Renal cortex interstitium (tissue), 11 donors: ENCODE measurements around the gene INPP4A. TPM values are rescaled to one million over a fixed set of nuclear protein-coding genes. Genes with fewer than 3 reads are reported as not detected.

Experiments used
- DNase-seq, 11 donors: peaks; one replicate each; pipeline ENCODE4 v3.0.0-alpha.2; 2013; ENCODE audit warnings: low read depth in 9 of 11, low spot score in 4 of 11; ENCODE audit errors: extremely low read depth in 1 of 11
- polyA plus RNA-seq, 3 donors: library from polyadenylated mRNA; unstranded; fragments of 120-200 nt; gene quantifications; one replicate each; pipeline ENCODE4 v1.2.1, GENCODE V29; 2013; ENCODE audit not compliant: insufficient read length in 3 of 3

INPP4A gene
- polyA plus RNA-seq, 3 donors = 19.2 to 23.1 (median 21.5) TPM

- DNase-seq = no peak
Measured at GRCh38 chr2:98470851-98471255, 26.2 kb downstream of the INPP4A start.

DNA sequence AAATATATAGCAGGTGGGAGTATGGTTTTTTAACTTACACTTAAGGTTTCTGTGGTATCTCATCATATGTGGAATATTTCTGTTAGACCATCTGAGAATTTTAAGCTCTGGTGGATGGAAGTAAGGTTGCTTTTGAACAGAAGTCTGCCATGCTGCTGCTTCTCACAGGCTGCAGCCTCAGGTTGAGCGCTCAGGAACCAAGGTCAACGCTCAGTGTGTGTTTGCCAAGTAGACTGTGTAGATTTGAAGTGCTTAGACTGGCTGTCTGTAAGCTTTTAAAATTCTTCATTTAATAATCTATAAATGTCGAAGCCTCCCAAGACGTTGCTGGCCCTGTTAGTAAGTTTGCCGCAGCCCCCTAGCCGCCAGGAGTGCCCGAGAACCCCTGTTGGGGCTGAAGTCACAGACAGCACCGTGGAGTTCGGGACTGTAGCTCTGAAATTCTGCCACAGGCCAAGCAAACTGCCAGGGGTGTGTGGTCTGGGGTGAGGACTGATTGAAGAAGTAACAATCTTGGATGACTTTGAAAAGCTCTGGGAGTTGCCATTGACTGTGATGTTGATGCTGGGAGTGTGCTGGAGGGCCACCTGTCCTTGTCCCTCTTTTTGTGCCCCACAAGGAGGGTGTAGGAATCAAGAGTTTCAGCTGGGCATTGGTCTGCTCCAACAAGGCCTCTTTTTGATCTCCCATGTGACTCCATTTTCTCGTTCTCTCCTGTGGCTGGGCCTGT lies 26.9 kb downstream of the INPP4A start:
- DNase-seq = no peak

DNA sequence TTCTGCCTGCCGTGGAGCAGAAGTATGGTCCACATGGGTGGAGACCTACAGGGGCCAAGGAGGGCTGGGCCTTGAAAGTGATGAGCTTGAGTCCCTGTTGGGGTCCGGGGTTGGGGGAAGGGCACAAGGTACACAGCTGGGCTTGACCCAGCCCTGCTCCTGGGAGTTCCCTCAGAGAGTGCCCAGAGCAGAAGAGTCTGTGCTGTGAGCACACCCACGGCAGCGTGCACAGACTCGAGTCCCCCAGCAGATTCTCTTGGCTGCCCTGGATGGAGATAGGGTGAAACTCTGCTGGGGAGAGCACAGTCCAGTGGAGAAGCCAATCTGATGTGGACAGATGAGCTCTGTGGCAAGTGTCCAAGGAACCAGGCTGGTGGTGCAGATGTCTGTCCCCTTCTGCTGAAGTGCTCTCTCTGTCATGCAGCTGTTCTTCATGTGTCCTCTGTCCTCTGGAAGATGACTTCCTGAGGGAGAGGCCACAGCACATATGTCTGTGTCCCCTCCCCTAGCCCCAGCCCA lies 27.5 kb downstream of the INPP4A start:
- no peak for DNase-seq

GRCh38 chr2:98472961-98473746 lies 28.5 kb downstream of the INPP4A start:
- no peak for DNase-seq

DNA sequence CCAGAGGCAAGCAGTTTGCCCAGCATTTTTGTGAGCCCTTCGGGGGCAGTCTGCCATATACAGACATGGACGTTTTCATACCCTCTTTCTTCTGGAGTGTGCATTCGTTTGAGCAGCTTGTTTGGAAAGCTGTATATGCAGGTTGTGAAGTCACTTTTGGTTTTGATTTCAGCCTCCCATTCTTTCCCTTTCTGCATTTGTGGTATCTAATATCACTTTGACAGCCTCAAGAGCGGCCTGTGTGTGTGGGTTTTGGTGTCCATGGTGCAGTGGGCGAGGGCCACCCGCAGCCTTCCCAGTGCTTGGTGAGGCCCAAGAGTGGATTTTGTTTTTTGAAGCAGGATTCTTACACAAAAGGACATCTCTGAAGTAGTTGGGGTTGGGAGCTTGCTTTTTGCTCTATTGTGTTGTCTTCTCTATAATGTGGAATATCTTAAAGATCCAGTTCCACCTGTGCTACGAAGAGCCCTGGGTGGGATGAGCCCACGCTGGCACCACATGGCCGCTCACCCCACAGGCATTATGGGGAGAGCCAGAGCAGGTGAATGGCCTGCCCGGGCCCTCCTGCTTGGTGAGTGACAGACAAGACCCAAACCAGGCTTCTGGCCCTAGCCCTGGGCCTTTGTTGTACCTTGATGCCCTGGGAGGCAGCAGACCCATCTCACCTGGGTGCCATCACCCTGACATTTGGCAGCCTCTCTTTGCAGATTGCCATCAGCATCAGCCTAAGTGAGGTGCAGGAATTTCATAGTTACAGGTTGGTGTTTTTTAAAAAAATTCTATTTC lies 29.5 kb downstream of the INPP4A start:
- no peak for DNase-seq

GRCh38 chr2:98474979-98475632 lies 30.4 kb downstream of the INPP4A start:
- DNase-seq = no peak

DNA sequence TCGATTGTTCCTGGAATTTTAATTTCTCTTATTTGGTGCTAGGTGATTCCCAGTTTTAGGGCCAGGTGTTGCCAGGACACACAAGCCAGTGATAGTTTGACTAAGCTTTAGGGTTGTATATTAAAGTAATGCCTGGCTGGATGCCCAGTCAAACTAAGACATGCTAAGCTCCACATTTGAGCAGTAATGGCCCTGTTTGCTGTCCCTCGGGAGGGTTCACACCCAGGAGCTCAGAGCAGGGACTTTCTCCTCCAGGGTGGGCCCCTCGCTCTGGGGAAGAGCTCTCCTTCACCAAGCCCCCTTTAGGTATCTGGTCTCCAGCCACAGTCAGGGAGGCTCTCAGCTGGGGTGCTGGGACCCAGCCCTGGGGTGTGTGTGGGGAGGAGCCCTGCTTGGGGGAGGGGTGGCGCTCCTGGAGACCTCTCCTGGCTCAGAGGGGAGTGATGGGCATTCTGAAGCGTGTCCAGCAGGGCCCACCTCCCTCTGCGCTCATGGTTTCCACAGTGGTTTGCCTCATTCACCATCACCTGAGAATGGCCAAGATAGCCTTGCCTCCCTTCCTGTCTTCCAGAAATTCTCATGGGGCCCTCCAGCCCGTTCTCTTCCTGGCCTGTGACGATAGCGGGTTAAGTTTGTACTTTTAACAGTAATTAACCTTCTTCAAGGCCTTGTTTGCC lies 31.7 kb downstream of the INPP4A start:
- DNase-seq = no peak

DNA sequence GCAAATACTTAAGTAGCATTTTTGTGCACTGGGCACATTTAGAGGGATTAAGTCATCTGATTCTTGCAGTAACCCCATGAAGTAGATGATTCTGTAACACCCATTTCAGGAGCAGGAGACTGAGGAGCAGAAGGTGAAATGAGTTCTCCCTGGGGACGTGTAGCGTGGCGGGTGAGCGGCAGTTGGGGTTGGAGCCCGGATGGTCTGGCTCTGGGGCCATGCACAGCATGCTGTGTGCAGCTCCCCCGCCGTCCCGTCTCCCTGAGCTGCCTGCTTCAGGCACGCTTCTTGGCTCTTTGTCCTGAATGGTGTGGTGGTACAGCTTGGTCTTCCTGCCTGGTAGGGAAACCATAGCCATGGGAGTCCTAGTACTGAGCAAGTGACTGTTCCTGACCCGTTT lies 32.4 kb downstream of the INPP4A start:
- DNase-seq = no peak

GRCh38 chr2:98477506-98477905 lies 32.8 kb downstream of the INPP4A start:
- DNase-seq = no peak

DNA sequence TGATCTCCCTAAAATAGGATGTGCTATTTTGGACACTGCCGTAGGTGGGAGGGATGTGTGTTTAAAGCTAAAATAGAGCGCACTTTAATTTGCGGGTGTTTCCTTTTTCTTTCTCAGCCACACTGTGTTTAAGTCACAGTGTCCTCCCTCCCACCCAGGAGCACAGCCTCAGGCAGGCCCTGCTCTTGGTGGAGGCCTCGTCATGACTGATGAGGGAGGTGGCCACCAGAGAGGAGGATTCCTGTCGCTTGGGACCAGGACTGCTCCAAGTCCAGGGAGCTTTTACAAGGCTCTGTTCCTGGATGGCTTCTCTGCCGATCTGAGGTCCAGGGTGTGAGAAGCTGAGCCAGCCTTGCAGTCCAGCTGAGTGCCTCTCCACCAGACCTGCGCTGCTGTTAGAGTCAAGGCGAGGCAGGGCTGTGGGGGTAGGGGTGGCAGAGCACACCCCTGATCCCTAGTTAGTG lies 33.5 kb downstream of the INPP4A start:
- DNase-seq = no peak

DNA sequence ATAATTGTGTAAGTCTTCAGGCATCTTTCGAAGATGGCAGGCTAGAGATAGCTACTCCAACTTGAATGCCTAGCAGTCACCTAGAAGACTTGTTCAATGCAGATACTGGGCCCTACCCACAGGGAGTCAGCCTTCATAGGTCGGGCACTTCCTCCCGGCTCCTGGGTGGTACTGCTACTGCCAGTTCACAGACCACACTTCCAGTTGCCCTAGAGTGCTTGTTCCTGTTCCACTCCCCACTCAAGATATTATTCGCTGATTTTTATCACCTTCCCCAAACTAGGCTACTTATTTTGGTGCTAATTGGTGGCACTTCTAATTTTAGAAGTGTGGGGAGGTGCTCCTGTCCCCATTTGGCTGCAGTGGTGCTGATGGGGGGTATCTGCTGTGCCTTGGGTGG lies 34.2 kb downstream of the INPP4A start:
- no peak for DNase-seq

DNA sequence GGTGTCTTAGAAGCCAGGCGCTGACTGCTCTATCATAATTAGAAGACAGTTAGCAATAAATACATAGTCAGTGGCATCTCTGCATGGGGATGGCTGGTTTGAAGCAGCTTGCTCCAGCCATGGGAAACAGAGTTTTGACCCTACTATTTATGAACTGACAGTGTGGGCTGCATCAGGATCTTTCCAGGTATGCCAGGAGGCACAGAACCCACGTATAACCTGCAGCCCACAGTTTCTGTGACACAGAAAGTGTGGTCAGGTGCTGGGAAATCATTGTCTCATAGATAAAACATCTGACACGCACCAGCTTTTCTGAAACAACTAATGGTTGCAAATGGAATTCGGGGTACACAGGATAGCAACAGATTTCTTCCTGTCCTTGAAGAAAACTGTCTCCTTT lies 34.7 kb downstream of the INPP4A start:
- DNase-seq = no peak

GRCh38 chr2:98479959-98480524 lies 35.4 kb downstream of the INPP4A start:
- DNase-seq = no peak

- no peak for DNase-seq
Measured at GRCh38 chr2:98480598-98480997, 35.9 kb downstream of the INPP4A start.

DNA sequence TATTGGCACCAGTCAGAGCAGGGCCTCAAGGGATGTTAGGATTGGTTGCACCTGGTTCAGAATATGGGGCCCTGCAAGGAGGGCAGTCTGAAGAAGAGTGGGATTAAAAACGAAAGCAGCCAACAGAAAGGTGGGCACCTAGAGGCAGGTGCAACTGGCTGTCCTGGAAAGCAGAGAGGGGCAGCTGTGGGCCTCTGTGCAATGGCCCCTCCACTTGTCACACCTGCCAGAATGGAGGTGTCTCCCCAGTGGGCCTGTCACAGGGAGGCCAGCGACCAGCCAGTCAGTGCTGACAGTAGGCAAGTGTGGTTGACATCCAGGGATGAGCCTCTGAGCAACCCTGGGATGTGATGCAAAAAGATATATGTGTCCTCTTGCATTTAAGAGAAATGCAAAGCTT lies 37.7 kb downstream of the INPP4A start:
- no peak for DNase-seq

DNA sequence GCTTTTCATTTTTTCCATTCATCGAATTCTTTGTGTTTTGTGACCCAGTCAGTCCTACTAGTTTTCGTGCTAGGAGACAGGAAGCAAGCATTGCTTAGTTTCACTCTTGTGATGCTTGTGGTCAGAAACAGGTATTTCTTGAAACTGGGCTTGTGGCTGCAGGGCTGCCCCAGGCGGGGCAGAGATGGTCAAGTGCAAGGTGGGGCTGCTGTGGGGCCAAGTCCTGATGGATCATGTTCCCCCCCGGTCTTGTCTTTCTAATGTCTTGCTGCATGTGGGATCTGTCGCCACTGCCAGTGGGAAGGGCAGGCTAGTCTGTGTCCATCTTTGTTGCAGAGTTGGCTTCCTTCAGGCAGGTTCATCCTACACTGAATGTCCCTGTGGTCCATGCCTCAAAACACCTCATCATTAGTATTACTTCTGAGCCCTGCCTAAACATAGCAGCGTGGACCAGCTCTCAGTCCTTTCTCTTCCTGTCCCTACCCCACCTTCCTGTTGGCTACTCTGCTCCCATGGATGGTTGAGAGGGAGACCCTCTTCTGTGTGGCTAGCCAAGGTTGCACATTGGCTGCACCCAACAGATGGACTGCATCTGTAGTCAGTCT lies 38.7 kb downstream of the INPP4A start:
- no peak for DNase-seq

DNA sequence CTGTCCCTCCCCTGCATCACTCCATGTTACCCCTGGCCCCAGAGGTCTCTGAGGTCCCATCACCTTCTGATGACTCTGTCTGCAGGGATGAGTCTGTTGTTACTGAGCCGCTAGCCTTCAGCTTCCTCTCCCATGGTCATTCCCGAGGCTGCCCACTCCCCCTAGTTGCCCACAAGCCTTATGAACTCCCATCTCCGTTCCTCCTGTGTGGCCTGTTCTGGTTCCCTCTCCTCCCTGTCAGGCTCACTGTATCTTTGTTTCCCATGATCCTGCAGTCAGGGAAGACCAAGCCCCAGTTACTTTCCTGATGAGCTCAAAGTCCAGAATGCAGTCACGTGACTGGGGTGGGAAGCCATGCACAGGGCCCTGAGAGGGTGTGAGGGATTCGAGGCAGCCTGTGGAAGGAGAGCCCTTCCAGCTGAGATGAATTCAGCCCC lies 39.5 kb downstream of the INPP4A start:
- no peak for DNase-seq
